CD8-positive, alpha-beta memory T cell (primary cell): ENCODE data around the gene LTBP1. TPM values are rescaled to one million over a fixed set of nuclear protein-coding genes. Genes with fewer than 3 reads are reported as not detected.
"Not testable (repeated sequence)": the region's sequence is repeated elsewhere in the genome, so short reads cannot be mapped to it uniquely, and the experiment has no call there.

Experiments
- CTCF ChIA-PET: fragments of 350-600 bp; sonication (Branson Sonifier 250); formaldehyde crosslinking; loops from one replicate; lab custom pipeline; 2021; ENCODE audit warnings: antibody characterized with exemption; lab: Charles Lee
- POLR2A ChIA-PET: fragments of 350-600 bp; sonication (Branson Sonifier 250); formaldehyde crosslinking; loops from one replicate; lab custom pipeline; 2021; ENCODE audit warnings: antibody characterized with exemption; lab: Charles Lee
- DNase-seq, 5 donors: peaks; one replicate each; pipeline versions ENCODE4 v3.0.0 to v3.0.0-alpha.2; 2020 to 2022; ENCODE audit warnings: mixed read lengths in 1 of 5
- H3K27ac ChIP-seq: one replicate; pipeline ENCODE4 v1.7.0; 2013; ENCODE audit warnings: low read depth, mild to moderate bottlenecking, low read length, moderate library complexity
- H3K27me3 ChIP-seq: 2 replicates; pipeline ENCODE4 v1.7.0; 2013; ENCODE audit warnings: low read length, mild to moderate bottlenecking; ENCODE audit not compliant: insufficient read depth, poor library complexity, severe bottlenecking
- H3K36me3 ChIP-seq: 2 replicates; pipeline ENCODE4 v1.7.0; 2013; ENCODE audit warnings: mild to moderate bottlenecking, low read length, moderate library complexity; ENCODE audit not compliant: insufficient read depth
- H3K4me1 ChIP-seq: 2 replicates; pipeline ENCODE4 v1.7.0; 2013; ENCODE audit warnings: mild to moderate bottlenecking, low read length, moderate library complexity; ENCODE audit not compliant: insufficient read depth
- H3K4me3 ChIP-seq: 2 replicates; pipeline ENCODE4 v1.7.0; 2013; ENCODE audit warnings: mild to moderate bottlenecking, low read length
- H3K9me3 ChIP-seq: 2 replicates; pipeline ENCODE4 v1.7.0; 2013; ENCODE audit warnings: mild to moderate bottlenecking, low read length
- H3K27ac Mint-ChIP-seq, 8 donors: one replicate each; pipeline ENCODE4 v1.8.0; 2020 to 2021; ENCODE audit warnings: mixed read lengths in 8 of 8, mild to moderate bottlenecking in 6 of 8, inconsistent platforms in 3 of 8, moderate library complexity in 3 of 8
- H3K27me3 Mint-ChIP-seq, 2 donors: one replicate each; pipeline ENCODE4 v1.8.0; 2020 to 2021; ENCODE audit warnings: mixed read lengths in 2 of 2, mild to moderate bottlenecking in 1 of 2, moderate library complexity in 1 of 2
- H3K36me3 Mint-ChIP-seq, 3 donors: one replicate each; pipeline ENCODE4 v1.8.0; 2020 to 2021; ENCODE audit warnings: mixed read lengths in 3 of 3, inconsistent platforms in 1 of 3, mild to moderate bottlenecking in 1 of 3
- H3K4me1 Mint-ChIP-seq, 3 donors: one replicate each; pipeline ENCODE4 v1.8.0; 2020 to 2021; ENCODE audit warnings: mixed read lengths in 3 of 3, inconsistent platforms in 1 of 3, mild to moderate bottlenecking in 1 of 3
- H3K4me3 Mint-ChIP-seq, 7 donors: one replicate each; pipeline ENCODE4 v1.8.0; 2020 to 2021; ENCODE audit warnings: mixed read lengths in 7 of 7, mild to moderate bottlenecking in 6 of 7, moderate library complexity in 4 of 7, inconsistent platforms in 2 of 7
- H3K9me3 Mint-ChIP-seq, 5 donors: one replicate each; pipeline ENCODE4 v1.8.0; 2020 to 2022; ENCODE audit warnings: mixed read lengths in 5 of 5, mild to moderate bottlenecking in 3 of 5, moderate library complexity in 2 of 5, inconsistent platforms in 1 of 5
- polyA plus RNA-seq: library from polyadenylated mRNA; unstranded; fragments of 300-500 nt; fragmentation: Illumina TruSeq; gene quantifications from one replicate; pipeline ENCODE4 v1.2.3, GENCODE V29; 2021
- total RNA-seq, 2 experiments: library from RNA; stranded (reverse); gene quantifications; one replicate each; pipeline ENCODE4 v1.2.3, GENCODE V29; 2021

LTBP1 gene
- total and polyA plus RNA-seq, 3 experiments from 2014 or later: not detected

DNA sequence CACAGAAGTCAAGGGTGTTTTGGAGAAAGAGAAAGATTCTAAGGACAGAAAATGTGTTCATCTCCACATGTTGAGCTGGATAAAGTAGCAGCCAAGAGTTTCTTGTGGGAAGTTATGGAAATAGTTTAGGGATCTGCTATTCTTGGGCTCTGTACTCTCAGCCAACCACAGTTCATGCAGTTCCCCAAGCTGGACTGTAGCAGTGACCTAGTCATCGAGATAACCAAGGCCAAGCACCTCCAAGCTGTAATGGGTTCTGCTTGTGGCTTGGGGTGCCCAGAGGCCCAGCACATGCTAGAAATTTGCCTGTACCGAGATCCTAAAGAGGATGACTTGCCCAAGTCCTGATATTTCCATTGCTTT, 437.8 kb downstream of the LTBP1 start:
- no peak overlapping the region for H3K4me3 Mint-ChIP-seq
- H3K36me3 ChIP-seq: no peaks in the 10 kb centered on the region
- H3K27ac Mint-ChIP-seq: no peak overlapping the region
- peaks cover 8 to 19% of the 10 kb centered on the region in 2 donors for H3K27me3 Mint-ChIP-seq
- DNase-seq: no peak
- no peaks in the 10 kb centered on the region for H3K9me3 ChIP-seq
- ChIA-PET POLR2A (no interaction called here), CTCF (interaction anchor here (1.3 kb wide), 1 partner anchor 23 kb away, joined by 4 read pairs; no protein-coding TSS in a partner anchor)
- no peak overlapping the region for H3K27ac ChIP-seq
- no peaks in the 10 kb centered on the region for H3K36me3 Mint-ChIP-seq
- no peaks in the 10 kb centered on the region for H3K4me1 ChIP-seq
- H3K27me3 ChIP-seq: no peaks in the 10 kb centered on the region
- no peaks in the 10 kb centered on the region for H3K4me1 Mint-ChIP-seq
- H3K9me3 Mint-ChIP-seq: no peaks in the 10 kb centered on the region
- H3K4me3 ChIP-seq: no peak overlapping the region

DNA sequence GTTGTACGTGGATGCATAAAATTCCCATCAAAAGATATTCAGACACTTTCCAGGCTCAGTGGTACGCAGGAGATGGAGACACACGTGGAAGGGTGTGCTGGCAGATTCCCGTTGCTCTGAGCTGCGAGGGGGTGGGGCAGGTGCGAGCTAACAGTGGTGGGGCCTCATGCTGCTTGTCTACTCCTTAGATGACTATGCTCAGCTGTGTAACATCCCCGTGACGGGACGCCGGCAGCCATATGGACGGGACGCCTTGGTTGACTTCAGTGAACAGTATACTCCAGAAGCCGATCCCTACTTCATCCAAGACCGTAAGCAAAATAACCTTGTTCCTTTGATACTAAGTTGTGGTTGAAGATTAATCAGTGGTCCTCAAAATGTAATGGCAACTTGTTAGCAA, 442.2 kb downstream of the LTBP1 start:
- no peaks in the 10 kb centered on the region for H3K36me3 ChIP-seq
- H3K27ac ChIP-seq: no peak overlapping the region
- Mint-ChIP-seq H3K27me3 (peaks cover 9% of the 10 kb centered on the region in 2 donors), H3K9me3 (no peaks in the 10 kb centered on the region), H3K27ac (no peak overlapping the region), H3K36me3 (no peaks in the 10 kb centered on the region), H3K4me3 (no peak overlapping the region), H3K4me1 (no peaks in the 10 kb centered on the region)
- POLR2A ChIA-PET: no interaction called here
- CTCF ChIA-PET: interaction anchor here (1.1 kb wide), 1 partner anchor 17 kb away, joined by 3 read pairs; no protein-coding TSS in a partner anchor
- H3K27me3 ChIP-seq: no peaks in the 10 kb centered on the region
- H3K9me3 ChIP-seq: no peaks in the 10 kb centered on the region
- DNase-seq: no peak
- no peaks in the 10 kb centered on the region for H3K4me1 ChIP-seq
- no peak overlapping the region for H3K4me3 ChIP-seq

DNA sequence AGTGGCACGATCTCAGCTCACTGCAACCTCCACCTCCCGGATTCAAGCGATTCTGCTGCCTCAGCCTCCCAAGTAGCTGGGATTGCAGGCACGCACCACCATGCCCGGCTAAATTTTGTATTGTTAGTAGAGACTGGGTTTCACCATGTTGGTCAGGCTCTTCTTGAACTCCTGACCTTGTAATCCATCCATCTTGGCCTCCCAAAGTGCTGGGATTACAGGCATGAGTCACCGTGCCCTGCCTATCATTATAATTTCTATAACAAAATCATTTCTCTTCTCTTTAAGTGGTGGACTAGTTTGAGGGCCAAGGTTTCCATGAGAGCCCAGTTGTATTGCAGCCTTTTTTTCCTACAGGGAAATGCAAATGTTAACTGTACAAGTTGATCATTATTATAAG, 442.9 kb downstream of the LTBP1 start:
- POLR2A ChIA-PET, H3K4me3 Mint-ChIP-seq, H3K9me3 Mint-ChIP-seq, H3K27ac Mint-ChIP-seq, H3K27ac ChIP-seq, H3K27me3 ChIP-seq, H3K9me3 ChIP-seq, H3K4me3 ChIP-seq, H3K36me3 ChIP-seq, CTCF ChIA-PET, DNase-seq, H3K4me1 Mint-ChIP-seq, H3K4me1 ChIP-seq, H3K27me3 Mint-ChIP-seq, H3K36me3 Mint-ChIP-seq: not testable (repeated sequence)

DNA sequence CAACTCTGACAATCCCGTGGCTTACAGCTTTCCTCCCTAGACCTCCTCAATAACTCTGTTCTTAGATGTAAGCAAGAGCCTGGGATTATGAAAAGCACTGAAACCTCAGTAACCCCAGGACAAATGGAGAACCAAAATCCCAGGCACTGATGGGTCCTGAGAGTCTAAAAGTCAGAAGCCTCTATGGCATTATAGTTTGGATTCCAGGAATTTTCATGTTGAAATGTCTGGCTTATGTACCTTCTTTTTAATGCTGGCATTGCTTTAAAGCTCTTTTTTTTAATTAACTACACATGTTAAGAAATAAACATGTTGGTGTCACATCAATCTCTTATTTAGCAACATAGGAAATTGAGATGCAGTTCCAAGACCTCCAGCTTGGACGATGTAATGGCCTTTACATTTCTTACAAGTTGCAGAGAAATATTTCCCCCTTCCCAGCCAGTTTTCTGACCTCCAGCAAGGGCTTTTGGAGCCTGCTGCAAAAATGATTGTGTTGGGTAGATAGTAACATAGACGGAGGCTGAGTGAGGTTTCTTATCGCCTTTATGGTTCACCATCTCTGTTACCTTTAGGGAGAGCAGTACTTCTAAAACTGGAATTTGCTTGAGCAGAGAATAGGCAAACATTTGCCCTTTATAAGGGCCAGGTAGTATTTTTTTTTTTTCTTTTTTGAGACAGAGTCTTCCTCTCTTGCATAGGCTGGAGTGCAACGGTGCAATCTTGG, 444.9 kb downstream of the LTBP1 start:
- no peaks in the 10 kb centered on the region for H3K36me3 ChIP-seq
- ChIA-PET CTCF (no interaction called here), POLR2A (no interaction called here)
- H3K4me1 ChIP-seq: no peaks in the 10 kb centered on the region
- Mint-ChIP-seq H3K27ac (no peak overlapping the region), H3K4me3 (no peak overlapping the region), H3K4me1 (no peaks in the 10 kb centered on the region), H3K36me3 (no peaks in the 10 kb centered on the region), H3K9me3 (no peaks in the 10 kb centered on the region), H3K27me3 (peaks cover 5 to 11% of the 10 kb centered on the region in 2 donors)
- DNase-seq: no peak
- H3K27me3 ChIP-seq: no peaks in the 10 kb centered on the region
- H3K27ac ChIP-seq: no peak overlapping the region
- H3K4me3 ChIP-seq: no peak overlapping the region
- H3K9me3 ChIP-seq: no peaks in the 10 kb centered on the region

DNA sequence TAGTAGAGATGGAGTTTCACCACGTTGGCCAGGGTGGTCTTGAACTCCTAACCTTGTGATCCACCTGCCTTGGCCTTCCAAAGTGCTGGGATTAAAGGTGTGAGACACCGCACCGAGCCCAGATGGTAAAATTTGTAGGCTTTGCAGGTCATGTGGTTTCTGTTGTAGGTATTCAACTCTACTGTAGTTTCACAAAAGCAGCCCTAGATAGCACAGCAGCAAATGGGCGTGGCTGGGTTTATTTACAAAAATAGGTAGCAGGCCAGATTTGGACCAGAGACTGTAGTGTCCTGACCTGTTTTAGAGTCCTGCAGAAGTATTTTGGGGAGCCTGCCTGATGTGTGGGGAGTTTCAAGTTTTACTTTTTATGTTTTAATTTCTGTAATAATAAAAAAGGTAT, 445.6 kb downstream of the LTBP1 start:
- no peaks in the 10 kb centered on the region for H3K9me3 Mint-ChIP-seq
- H3K4me3 ChIP-seq: no peak overlapping the region
- H3K27ac ChIP-seq: no peak overlapping the region
- H3K4me1 ChIP-seq: no peaks in the 10 kb centered on the region
- no peak for DNase-seq
- H3K4me3 Mint-ChIP-seq: no peak overlapping the region
- H3K27me3 ChIP-seq: no peaks in the 10 kb centered on the region
- CTCF ChIA-PET: no interaction called here
- H3K27ac Mint-ChIP-seq: no peak overlapping the region
- no peaks in the 10 kb centered on the region for H3K9me3 ChIP-seq
- no peaks in the 10 kb centered on the region for H3K36me3 Mint-ChIP-seq
- no peaks in the 10 kb centered on the region for H3K4me1 Mint-ChIP-seq
- POLR2A ChIA-PET: no interaction called here
- peaks cover 5 to 11% of the 10 kb centered on the region in 2 donors for H3K27me3 Mint-ChIP-seq
- no peaks in the 10 kb centered on the region for H3K36me3 ChIP-seq

DNA sequence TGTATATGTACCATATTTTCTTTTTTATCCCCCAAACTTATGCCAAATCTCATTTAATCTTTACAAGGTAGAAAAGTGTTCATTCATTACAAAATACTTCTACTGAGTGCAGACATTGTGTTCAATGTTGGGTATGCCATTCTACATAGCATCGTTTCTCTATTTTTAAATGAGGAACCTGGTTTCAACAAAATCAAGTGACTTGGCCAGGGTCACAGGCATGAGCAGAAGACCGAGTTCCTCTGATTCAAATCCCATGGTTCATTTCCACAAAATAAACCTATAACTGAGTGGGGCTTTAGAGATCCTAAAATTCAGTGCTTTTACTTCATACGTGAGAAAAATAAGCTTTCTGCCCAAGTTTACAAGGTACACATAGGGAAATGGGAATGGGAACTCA, 448.3 kb downstream of the LTBP1 start:
- H3K27me3 Mint-ChIP-seq: peaks cover 4 to 8% of the 10 kb centered on the region in 2 donors
- no peaks in the 10 kb centered on the region for H3K36me3 Mint-ChIP-seq
- DNase-seq: no peak
- ChIA-PET CTCF (no interaction called here), POLR2A (no interaction called here)
- Histone ChIP-seq H3K27me3 (no peaks in the 10 kb centered on the region), H3K27ac (no peak overlapping the region), H3K4me3 (no peak overlapping the region), H3K9me3 (no peaks in the 10 kb centered on the region), H3K4me1 (no peaks in the 10 kb centered on the region), H3K36me3 (no peaks in the 10 kb centered on the region)
- no peak overlapping the region for H3K27ac Mint-ChIP-seq
- no peak overlapping the region for H3K4me3 Mint-ChIP-seq
- H3K4me1 Mint-ChIP-seq: no peaks in the 10 kb centered on the region
- no peaks in the 10 kb centered on the region for H3K9me3 Mint-ChIP-seq

DNA sequence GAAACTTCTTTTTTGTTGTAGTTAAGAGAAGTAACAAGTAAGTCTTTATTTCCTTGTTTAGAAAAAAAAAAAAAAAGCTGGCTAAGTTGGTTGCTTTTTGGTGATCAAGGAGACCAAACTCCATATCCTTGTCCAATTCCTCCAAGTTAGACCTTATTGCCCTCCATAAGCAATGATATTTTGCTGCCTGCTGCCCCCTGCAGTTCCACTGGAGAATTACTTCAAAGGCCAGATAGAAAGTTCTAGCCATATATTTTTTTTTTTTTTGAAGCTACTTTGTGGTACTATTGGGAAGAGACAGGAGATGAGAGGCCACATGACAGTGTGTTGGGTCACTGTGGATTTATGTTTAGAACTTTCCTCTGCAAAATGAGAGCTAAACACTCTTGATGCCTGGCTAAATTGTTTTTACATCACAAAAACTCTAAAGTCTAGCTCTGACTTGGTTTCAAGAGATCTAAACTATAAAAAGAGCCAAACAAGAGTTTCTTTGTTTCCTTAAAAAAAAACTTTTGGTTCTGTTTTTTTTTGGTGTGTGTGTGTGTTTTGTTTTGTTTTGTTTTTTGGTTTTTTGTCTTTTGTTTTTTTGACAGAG, 449.0 kb downstream of the LTBP1 start:
- H3K4me3 ChIP-seq: no peak overlapping the region
- no peaks in the 10 kb centered on the region for H3K9me3 Mint-ChIP-seq
- H3K27me3 ChIP-seq: no peaks in the 10 kb centered on the region
- H3K4me1 Mint-ChIP-seq: no peaks in the 10 kb centered on the region
- no peak overlapping the region for H3K27ac Mint-ChIP-seq
- no peaks in the 10 kb centered on the region for H3K4me1 ChIP-seq
- H3K4me3 Mint-ChIP-seq: no peak overlapping the region
- no peaks in the 10 kb centered on the region for H3K9me3 ChIP-seq
- ChIA-PET POLR2A (no interaction called here), CTCF (interaction anchor here (0.6 kb wide), 1 partner anchor 14 kb away, joined by 4 read pairs; no protein-coding TSS in a partner anchor)
- no peak overlapping the region for H3K27ac ChIP-seq
- H3K36me3 ChIP-seq: no peaks in the 10 kb centered on the region
- no peaks in the 10 kb centered on the region for H3K36me3 Mint-ChIP-seq
- peak in 3 of 5 donors; percentile 13 to 31 (median 20) for DNase-seq
- H3K27me3 Mint-ChIP-seq: peaks cover 4 to 11% of the 10 kb centered on the region in 2 donors

DNA sequence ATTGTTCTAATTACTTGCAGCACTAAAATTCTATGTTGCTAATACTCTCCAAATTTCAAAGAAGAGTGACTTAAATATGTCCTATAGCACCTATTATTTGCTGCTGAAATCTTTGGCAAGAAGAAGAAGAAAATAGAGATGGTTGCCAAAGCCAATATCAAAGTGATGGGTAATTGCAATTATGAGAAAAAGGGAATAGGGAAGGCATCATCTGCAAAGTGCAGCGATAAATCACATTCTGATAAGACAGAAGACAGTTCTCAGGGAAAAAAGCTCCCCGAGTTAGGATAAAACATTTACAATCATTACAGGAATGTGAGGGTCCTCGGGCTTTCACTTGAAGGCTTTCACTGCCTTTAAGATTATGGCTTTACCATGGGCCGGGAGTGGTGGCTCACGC, 457.6 kb downstream of the LTBP1 start:
- H3K9me3 ChIP-seq: no peaks in the 10 kb centered on the region
- Mint-ChIP-seq H3K27ac (no peak overlapping the region), H3K4me1 (no peaks in the 10 kb centered on the region), H3K36me3 (no peaks in the 10 kb centered on the region), H3K27me3 (peaks cover 6 to 11% of the 10 kb centered on the region in 2 donors), H3K4me3 (no peak overlapping the region), H3K9me3 (peaks cover 0 to 10% (median 9%) of the 10 kb centered on the region in 5 donors)
- no peak overlapping the region for H3K4me3 ChIP-seq
- ChIA-PET CTCF (no interaction called here), POLR2A (no interaction called here)
- no peaks in the 10 kb centered on the region for H3K36me3 ChIP-seq
- H3K27ac ChIP-seq: no peak overlapping the region
- no peaks in the 10 kb centered on the region for H3K4me1 ChIP-seq
- no peak for DNase-seq
- no peaks in the 10 kb centered on the region for H3K27me3 ChIP-seq
